MCF 10A (cell line): ENCODE results near the gene L2HGDH. TPM values are rescaled to one million over a fixed set of nuclear protein-coding genes. Genes with fewer than 3 reads are reported as not detected.

Source experiments
- BruUV-seq: library from RNA; stranded (reverse); fragments of 400-500 nt; replicated peaks from 2 replicates; lab custom pipeline; 2021; lab: Mats Ljungman, UMichigan
- CTCF ChIA-PET: fragments of 300-600 bp; sonication (Branson Sonifier 250); formaldehyde crosslinking; extraction: SDS; loops from one replicate; lab custom pipeline; 2021; ENCODE audit warnings: antibody characterized with exemption, inconsistent platforms; lab: Yijun Ruan, JAX
- POLR2A ChIA-PET: fragments of 300-600, 350-650 bp; sonication (Branson Sonifier 250); formaldehyde crosslinking; extraction: SDS; loops from one replicate; lab custom pipeline; 2020; ENCODE audit warnings: antibody characterized with exemption, inconsistent platforms; lab: Yijun Ruan, JAX
- DNase-seq: peaks from one replicate; pipeline ENCODE4 v3.0.0-alpha.2; 2018; ENCODE audit not compliant: unreplicated experiment
- H3K27ac Mint-ChIP-seq: one replicate; pipeline ENCODE4 v1.8.0; 2022; ENCODE audit warnings: mild to moderate bottlenecking, low read depth, mixed read lengths; ENCODE audit not compliant: unreplicated experiment
- H3K27me3 Mint-ChIP-seq: one replicate; pipeline ENCODE4 v1.8.0; 2022; ENCODE audit warnings: mixed read lengths; ENCODE audit not compliant: insufficient read depth, unreplicated experiment
- H3K36me3 Mint-ChIP-seq: one replicate; pipeline ENCODE4 v1.8.0; 2022; ENCODE audit warnings: mild to moderate bottlenecking, moderate library complexity, mixed read lengths; ENCODE audit not compliant: insufficient read depth, unreplicated experiment
- H3K4me1 Mint-ChIP-seq: one replicate; pipeline ENCODE4 v1.8.0; 2022; ENCODE audit warnings: mixed read lengths; ENCODE audit not compliant: insufficient read depth, unreplicated experiment
- H3K4me3 Mint-ChIP-seq: one replicate; pipeline ENCODE4 v1.8.0; 2022; ENCODE audit warnings: mild to moderate bottlenecking, moderate library complexity, mixed read lengths; ENCODE audit not compliant: unreplicated experiment
- H3K9me3 Mint-ChIP-seq: one replicate; pipeline ENCODE4 v1.8.0; 2022; ENCODE audit warnings: mixed read lengths; ENCODE audit not compliant: unreplicated experiment
- CTCF ChIP-seq: fragments of 200-600 bp; IDR thresholded peaks from one replicate; pipeline ENCODE4 v1.8.0; 2022; ENCODE audit warnings: antibody characterized with exemption, mild to moderate bottlenecking; ENCODE audit not compliant: unreplicated experiment
- intact Hi-C: fragments of 100-400 bp; cut with micrococcal nuclease; formaldehyde crosslinking; loops from 2 replicates; pipeline ENCODE4 v1.14.1; 2022
- total RNA-seq: library from RNA; stranded (reverse); gene quantifications from 2 replicates; pipeline ENCODE4 v1.2.3, GENCODE V29; 2022

Gene L2HGDH
- total RNA-seq, 1 experiment from 2014 or later, result 7.9 TPM

GRCh38 chr14:50338587-50338986, 26.6 kb upstream of the L2HGDH start:
- Mint-ChIP-seq H3K36me3 (peaks cover 21% of the 10 kb centered on the region), H3K27ac (no peak overlapping the region), H3K4me1 (peaks cover 10% of the 10 kb centered on the region), H3K9me3 (no peaks in the 10 kb centered on the region), H3K4me3 (no peak overlapping the region), H3K27me3 (no peaks in the 10 kb centered on the region)
- ChIA-PET POLR2A (interaction anchor here (1.2 kb wide), 1 partner anchor 9 kb away, joined by 5 read pairs; no protein-coding TSS in a partner anchor), CTCF (no interaction called here)
- intact Hi-C loops, result no loop called here
- BruUV-seq, result no TSS peak
- no peak for TF ChIP-seq CTCF
- no peak for DNase-seq

- ChIA-PET POLR2A (no interaction called here), CTCF (interaction anchor here (0.6 to 2.3 kb wide), 4 partner anchors 8 to 21 kb away, joined by 3 to 17 read pairs (median 7); no protein-coding TSS in a partner anchor)
- intact Hi-C loops, result no loop called here
- Mint-ChIP-seq H3K4me1 (peaks cover 8% of the 10 kb centered on the region), H3K4me3 (no peak overlapping the region), H3K36me3 (peaks cover 25% of the 10 kb centered on the region), H3K27me3 (no peaks in the 10 kb centered on the region), H3K27ac (no peak overlapping the region), H3K9me3 (no peaks in the 10 kb centered on the region)
- no peak for DNase-seq
- TF ChIP-seq CTCF, result no peak
- BruUV-seq, result no TSS peak
Observed at GRCh38 chr14:50335989-50336824, 24.2 kb upstream of the L2HGDH start.

- POLR2A ChIA-PET, result no interaction called here
- H3K4me3 Mint-ChIP-seq, result no peak overlapping the region
- intact Hi-C loops, result no loop called here
- peaks cover 8% of the 10 kb centered on the region for H3K4me1 Mint-ChIP-seq
- no peak for DNase-seq
- BruUV-seq, result no TSS peak
- H3K9me3 Mint-ChIP-seq, result no peaks in the 10 kb centered on the region
- no peaks in the 10 kb centered on the region for H3K27me3 Mint-ChIP-seq
- H3K27ac Mint-ChIP-seq, result no peak overlapping the region
- H3K36me3 Mint-ChIP-seq, result peaks cover 25% of the 10 kb centered on the region
- CTCF ChIA-PET, result interaction anchor here (0.6 to 2.3 kb wide), 3 partner anchors 8 to 17 kb away, joined by 3 to 17 read pairs (median 10); no protein-coding TSS in a partner anchor
- no peak for TF ChIP-seq CTCF
Observed at GRCh38 chr14:50335389-50335788, 23.4 kb upstream of the L2HGDH start.

GRCh38 chr14:50334211-50334610, 22.2 kb upstream of the L2HGDH start:
- intact Hi-C loops, result no loop called here
- TF ChIP-seq CTCF, result no peak
- POLR2A ChIA-PET, result interaction anchor here (0.6 to 1.8 kb wide), 3 partner anchors 9 to 297 kb away, joined by 3 to 7 read pairs (median 3); no protein-coding TSS in a partner anchor
- no peak for DNase-seq
- Mint-ChIP-seq H3K4me3 (no peak overlapping the region), H3K9me3 (no peaks in the 10 kb centered on the region), H3K36me3 (peaks cover 31% of the 10 kb centered on the region), H3K27ac (no peak overlapping the region), H3K4me1 (peaks cover 8% of the 10 kb centered on the region), H3K27me3 (no peaks in the 10 kb centered on the region)
- no TSS peak for BruUV-seq
- CTCF ChIA-PET, result interaction anchor here (0.7 to 1.8 kb wide), 2 partner anchors 13 kb away, joined by 3 to 17 read pairs; no protein-coding TSS in a partner anchor
